AG04450 (cell line): ENCODE measurements around the gene REV3L. TPM values are rescaled to one million over a fixed set of nuclear protein-coding genes. Genes with fewer than 3 reads are reported as not detected.

Experiments used
- CTCF ChIA-PET: fragments of 300-600, 350-600 bp; formaldehyde crosslinking; extraction: SDS; loops from one replicate; lab custom pipeline; 2022; ENCODE audit warnings: antibody characterized with exemption, inconsistent platforms; lab: Charles Lee
- POLR2A ChIA-PET: fragments of 350-600 bp; formaldehyde crosslinking; extraction: SDS; loops from one replicate; lab custom pipeline; 2021; ENCODE audit warnings: antibody characterized with exemption, inconsistent platforms; lab: Yijun Ruan, JAX
- DNase-seq: peaks from one replicate; pipeline ENCODE4 v3.0.0-alpha.2; 2011; ENCODE audit warnings: low read depth, low spot score
- H3K27ac ChIP-seq: one replicate; pipeline ENCODE4 v1.5.1; 2012; ENCODE audit warnings: low read depth, low read length, control low read depth
- H3K27me3 ChIP-seq: one replicate; pipeline ENCODE4 v1.6.0; 2012; ENCODE audit warnings: low read length; ENCODE audit not compliant: control insufficient read depth, insufficient read depth
- H3K4me3 ChIP-seq: 2 replicates; pipeline ENCODE4 v1.5.1; 2011; ENCODE audit warnings: mild to moderate bottlenecking, low read depth, low read length, control low read depth
- H3K9me3 ChIP-seq: 2 replicates; pipeline ENCODE4 v1.5.1; 2012; ENCODE audit warnings: low read length; ENCODE audit not compliant: control insufficient read depth, insufficient read depth
- polyA plus RNA-seq: library from polyadenylated mRNA; depleted of rRNA; stranded (reverse); fragments of >200 nt; gene quantifications from 2 replicates; pipeline ENCODE4 v1.2.3, GENCODE V29; 2011
- TF ChIP-seq, protein P1 (sequence below): IDR thresholded peaks from 2 replicates; pipeline ENCODE4 v1.5.1; 2011; ENCODE audit warnings: low read depth, low read length, control low read depth, inconsistent platforms

REV3L gene
- polyA plus RNA-seq, 1 experiment, result 38.4 TPM

DNA sequence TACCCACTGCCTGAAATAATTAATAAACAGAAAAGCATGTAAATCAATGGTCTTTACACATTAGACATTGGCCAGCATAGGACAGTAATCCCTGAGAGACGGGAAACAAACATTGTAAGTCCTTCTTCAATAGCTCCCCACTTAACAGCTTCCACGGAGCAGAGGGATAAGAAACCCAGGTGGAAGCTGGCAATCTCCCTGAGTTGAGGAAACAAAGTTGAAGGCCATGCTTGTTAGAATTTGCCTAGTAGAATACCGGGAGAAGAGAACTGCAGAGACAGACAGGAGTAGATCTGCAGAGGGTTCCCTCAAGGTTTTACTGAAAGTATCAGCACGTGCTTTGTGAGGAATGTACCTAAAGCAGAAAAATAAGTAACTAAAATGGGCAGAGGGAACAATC is 33.9 kb downstream of the REV3L start:
- TF ChIP-seq, protein P1, sequence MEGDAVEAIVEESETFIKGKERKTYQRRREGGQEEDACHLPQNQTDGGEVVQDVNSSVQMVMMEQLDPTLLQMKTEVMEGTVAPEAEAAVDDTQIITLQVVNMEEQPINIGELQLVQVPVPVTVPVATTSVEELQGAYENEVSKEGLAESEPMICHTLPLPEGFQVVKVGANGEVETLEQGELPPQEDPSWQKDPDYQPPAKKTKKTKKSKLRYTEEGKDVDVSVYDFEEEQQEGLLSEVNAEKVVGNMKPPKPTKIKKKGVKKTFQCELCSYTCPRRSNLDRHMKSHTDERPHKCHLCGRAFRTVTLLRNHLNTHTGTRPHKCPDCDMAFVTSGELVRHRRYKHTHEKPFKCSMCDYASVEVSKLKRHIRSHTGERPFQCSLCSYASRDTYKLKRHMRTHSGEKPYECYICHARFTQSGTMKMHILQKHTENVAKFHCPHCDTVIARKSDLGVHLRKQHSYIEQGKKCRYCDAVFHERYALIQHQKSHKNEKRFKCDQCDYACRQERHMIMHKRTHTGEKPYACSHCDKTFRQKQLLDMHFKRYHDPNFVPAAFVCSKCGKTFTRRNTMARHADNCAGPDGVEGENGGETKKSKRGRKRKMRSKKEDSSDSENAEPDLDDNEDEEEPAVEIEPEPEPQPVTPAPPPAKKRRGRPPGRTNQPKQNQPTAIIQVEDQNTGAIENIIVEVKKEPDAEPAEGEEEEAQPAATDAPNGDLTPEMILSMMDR, result no peak
- no peak for DNase-seq
- no peak overlapping the region for H3K27ac ChIP-seq
- POLR2A ChIA-PET, result no interaction called here
- H3K27me3 ChIP-seq, result no peaks in the 10 kb centered on the region
- H3K9me3 ChIP-seq, result no peaks in the 10 kb centered on the region
- CTCF ChIA-PET, result no interaction called here
- H3K4me3 ChIP-seq, result no peak overlapping the region

DNA sequence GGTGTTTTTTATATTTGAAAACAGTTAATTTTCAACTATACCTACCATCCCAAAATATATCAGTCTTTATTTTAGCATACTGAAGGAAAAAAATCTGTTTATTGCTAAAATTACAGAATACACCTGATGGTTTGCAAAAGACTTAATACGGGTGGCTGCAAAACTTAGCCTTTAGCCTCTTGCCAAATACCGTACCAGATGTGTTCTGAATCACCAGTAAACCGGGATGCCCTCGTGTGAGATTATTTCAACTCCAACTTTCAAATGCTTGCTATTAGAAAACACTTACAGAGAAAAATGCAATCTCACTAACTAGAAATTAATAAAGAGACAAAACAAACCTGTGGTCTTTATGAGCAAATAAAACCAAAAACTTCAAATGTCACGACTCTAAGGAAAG is 36.0 kb downstream of the REV3L start:
- ChIA-PET POLR2A (no interaction called here), CTCF (no interaction called here)
- Histone ChIP-seq H3K27me3 (no peaks in the 10 kb centered on the region), H3K27ac (no peak overlapping the region), H3K9me3 (no peaks in the 10 kb centered on the region), H3K4me3 (no peak overlapping the region)
- TF ChIP-seq, protein P1, result no peak
- DNase-seq, result no peak

DNA sequence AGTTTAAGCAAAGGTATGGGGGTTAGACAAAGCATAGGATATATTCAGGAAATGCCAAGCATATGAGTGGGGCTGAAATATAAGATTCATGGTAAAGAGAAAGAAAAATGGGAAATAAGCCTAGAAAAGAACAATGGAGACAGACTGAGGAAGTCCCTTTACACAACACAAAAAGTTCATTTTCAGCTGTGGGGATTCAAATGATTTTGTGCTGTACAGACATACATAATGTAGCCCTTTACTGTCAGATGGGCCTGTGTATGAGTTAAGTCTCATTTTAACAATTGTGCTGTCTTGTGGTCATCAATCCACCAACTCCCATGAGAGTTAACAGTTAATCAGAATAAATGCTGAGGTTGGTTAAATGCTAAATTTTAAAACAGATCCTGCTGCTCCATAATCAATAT is 37.2 kb downstream of the REV3L start:
- no peak overlapping the region for H3K27ac ChIP-seq
- H3K9me3 ChIP-seq, result no peaks in the 10 kb centered on the region
- DNase-seq, result no peak
- POLR2A ChIA-PET, result no interaction called here
- H3K4me3 ChIP-seq, result no peak overlapping the region
- TF ChIP-seq, protein P1, result no peak
- CTCF ChIA-PET, result no interaction called here
- no peaks in the 10 kb centered on the region for H3K27me3 ChIP-seq

DNA sequence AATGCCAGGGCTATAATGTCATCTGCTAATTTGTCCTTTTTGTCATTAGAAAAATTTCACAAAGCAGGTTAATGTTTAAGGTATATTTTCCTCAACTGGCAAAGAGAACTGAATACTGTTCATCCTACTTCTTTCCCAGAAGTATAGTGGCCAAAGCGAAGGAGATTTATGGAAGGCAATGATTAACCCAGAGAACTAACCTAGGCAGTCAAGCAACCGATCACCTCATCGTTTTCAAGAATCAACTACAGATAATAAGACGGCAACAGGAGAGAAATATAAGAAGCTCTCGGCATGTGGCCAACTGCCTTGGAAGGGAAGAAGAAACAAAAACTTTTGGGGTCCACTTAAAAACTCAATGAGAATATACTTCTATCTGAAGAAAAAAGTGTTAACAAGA is 38.2 kb downstream of the REV3L start:
- ChIA-PET POLR2A (no interaction called here), CTCF (no interaction called here)
- H3K27me3 ChIP-seq, result no peaks in the 10 kb centered on the region
- no peak overlapping the region for H3K27ac ChIP-seq
- no peak for DNase-seq
- no peak overlapping the region for H3K4me3 ChIP-seq
- H3K9me3 ChIP-seq, result no peaks in the 10 kb centered on the region
- TF ChIP-seq, protein P1, result no peak

DNA sequence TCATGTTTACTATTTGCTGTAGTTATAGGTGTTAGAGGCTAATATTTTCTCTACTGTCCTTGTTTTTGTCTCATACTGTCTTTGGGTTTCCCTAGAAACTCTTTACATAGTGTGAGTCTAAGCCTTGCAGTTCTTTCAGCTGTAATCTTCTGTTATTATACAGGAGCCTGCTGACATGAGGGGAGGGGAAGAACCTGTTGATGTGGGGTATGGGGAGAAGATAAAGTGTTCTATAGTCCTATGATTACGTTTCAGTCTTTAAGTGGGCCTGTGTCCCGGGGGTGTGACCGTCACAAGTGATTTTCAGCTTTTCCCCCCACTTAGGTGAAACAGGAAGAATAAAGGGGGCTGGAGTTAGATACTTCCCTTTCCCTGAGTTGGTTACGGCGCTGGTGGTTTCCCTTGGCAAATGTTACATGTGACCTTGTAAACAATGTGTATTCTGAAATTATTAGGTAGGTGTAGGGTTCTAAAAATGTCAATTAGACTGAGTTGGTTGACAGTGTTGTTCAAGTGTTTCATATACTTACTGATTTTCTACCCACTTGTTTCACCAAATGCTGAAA is 41.3 kb downstream of the REV3L start:
- DNase-seq, result no peak

More for the DNA sequence above, 41.3 kb downstream of the REV3L start:
- no peaks in the 10 kb centered on the region for H3K27me3 ChIP-seq
- no peak overlapping the region for H3K27ac ChIP-seq
- POLR2A ChIA-PET, result no interaction called here
- TF ChIP-seq, protein P1, result no peak
- CTCF ChIA-PET, result no interaction called here
- H3K4me3 ChIP-seq, result no peak overlapping the region
- H3K9me3 ChIP-seq, result no peaks in the 10 kb centered on the region
